Measurements from ENCODE around the gene OLFM1.

Gene OLFM1

GRCh38 chr9:135087489-135087792 lies at the start of gene OLFM1:
TSS of gene OLFM1 (plus strand) at chr9:135087668. CDS start at chr9:135087990, 322 bp downstream.
- DNase-seq (ENCODE audit: insufficient read length, low spot score), result peak; percentile 98
- TF ChIP-seq POLR2A (IDR thresholded peaks at IDR 0.05; ENCODE audit: low read depth, low read length), result peak; percentile 53
- FAIRE-seq, result no peak

- no peak for TF ChIP-seq POLR2A (IDR thresholded peaks at IDR 0.05; ENCODE audit: low read depth, low read length)
- no peak for FAIRE-seq
- no peak for DNase-seq (ENCODE audit: insufficient read length, low spot score)
These were observed 49.1 kb upstream of the OLFM1 start for GRCh38 chr9:135038331-135038730.

- FAIRE-seq, result no peak
- DNase-seq (ENCODE audit: insufficient read length, low spot score), result no peak
These were observed 48.6 kb upstream of the OLFM1 start for GRCh38 chr9:135038826-135039225.

GRCh38 chr9:135039266-135039870 lies 48.1 kb upstream of the OLFM1 start:
- TF ChIP-seq POLR2A (IDR thresholded peaks at IDR 0.05; ENCODE audit: low read depth, low read length), result no peak
- FAIRE-seq (no peak), DNase-seq (ENCODE audit: insufficient read length, low spot score) (no peak)

More at GRCh38 chr9:135038826-135039225, 48.6 kb upstream of the OLFM1 start:
- TF ChIP-seq POLR2A (IDR thresholded peaks at IDR 0.05; ENCODE audit: low read depth, low read length), result no peak

- DNase-seq (ENCODE audit: insufficient read length, low spot score) (no peak), FAIRE-seq (no peak)
- TF ChIP-seq POLR2A (IDR thresholded peaks at IDR 0.05; ENCODE audit: low read depth, low read length), result no peak
These were observed 47.4 kb upstream of the OLFM1 start for GRCh38 chr9:135039916-135040645.

- no peak for TF ChIP-seq POLR2A (IDR thresholded peaks at IDR 0.05; ENCODE audit: low read depth, low read length)
- DNase-seq (ENCODE audit: insufficient read length, low spot score), result no peak
- FAIRE-seq, result no peak
These were observed 46.6 kb upstream of the OLFM1 start for GRCh38 chr9:135040892-135041291.

- no peak for TF ChIP-seq POLR2A (IDR thresholded peaks at IDR 0.05; ENCODE audit: low read depth, low read length)
- no peak for FAIRE-seq
- DNase-seq (ENCODE audit: insufficient read length, low spot score), result no peak
These were observed 44.1 kb upstream of the OLFM1 start for GRCh38 chr9:135043345-135043744.

- DNase-seq (ENCODE audit: insufficient read length, low spot score) (no peak), FAIRE-seq (no peak)
- no peak for TF ChIP-seq POLR2A (IDR thresholded peaks at IDR 0.05; ENCODE audit: low read depth, low read length)
These were observed 42.1 kb upstream of the OLFM1 start for GRCh38 chr9:135045264-135045927.

GRCh38 chr9:135045928-135046738 lies 41.3 kb upstream of the OLFM1 start:
- TF ChIP-seq POLR2A (IDR thresholded peaks at IDR 0.05; ENCODE audit: low read depth, low read length), result no peak
- FAIRE-seq (no peak), DNase-seq (ENCODE audit: insufficient read length, low spot score) (no peak)

GRCh38 chr9:135046739-135047350 lies 40.6 kb upstream of the OLFM1 start:
- TF ChIP-seq POLR2A (IDR thresholded peaks at IDR 0.05; ENCODE audit: low read depth, low read length), result no peak
- no peak for DNase-seq (ENCODE audit: insufficient read length, low spot score)
- no peak for FAIRE-seq

- no peak for DNase-seq (ENCODE audit: insufficient read length, low spot score)
- FAIRE-seq, result no peak
- TF ChIP-seq POLR2A (IDR thresholded peaks at IDR 0.05; ENCODE audit: low read depth, low read length), result no peak
These were observed 39.9 kb upstream of the OLFM1 start for GRCh38 chr9:135047521-135047920.

GRCh38 chr9:135048046-135048757 lies 39.3 kb upstream of the OLFM1 start:
- FAIRE-seq, result no peak

More at GRCh38 chr9:135048046-135048757, 39.3 kb upstream of the OLFM1 start:
- no peak for DNase-seq (ENCODE audit: insufficient read length, low spot score)
- no peak for TF ChIP-seq POLR2A (IDR thresholded peaks at IDR 0.05; ENCODE audit: low read depth, low read length)

Data from H54 (cell line).